Thyroid gland (tissue), 4 donors: ENCODE measurements around the gene ABCD3.

Source experiments
- CTCF ChIP-seq, 6 experiments: fragments of 200-600 bp in 3 of 6; fragments of 450-650 bp in 3 of 6; sonication (generic) in 3 of 6; IDR thresholded peaks; one replicate each; pipeline ENCODE4 v1.5.1; 2016 to 2019; ENCODE audit warnings: antibody characterized with exemption in 6 of 6, mild to moderate bottlenecking in 2 of 6, inconsistent platforms in 1 of 6, moderate library complexity in 1 of 6
- POLR2A ChIP-seq, 2 donors: fragments of 450-650 bp; IDR thresholded peaks; one replicate each; pipeline ENCODE4 v1.6.1; 2017; ENCODE audit warnings: antibody characterized with exemption in 2 of 2, mild to moderate bottlenecking in 2 of 2, moderate library complexity in 1 of 2

- TF ChIP-seq CTCF (IDR thresholded peaks at IDR 0.05) (no peak), POLR2A (IDR thresholded peaks at IDR 0.05) (no peak)
These were observed 771 bp downstream of the ABCD3 start for GRCh38 chr1:94418664-94419655.
